Mesendoderm (in vitro differentiated cells): ENCODE measurements around the gene HTATSF1.

ENCODE experiments used
- DNase-seq: peaks from one replicate; pipeline ENCODE4 v3.0.0; 2013
- H2AK5ac ChIP-seq: 2 replicates; pipeline ENCODE4 v1.6.1; 2013; ENCODE audit warnings: low read length, inconsistent platforms
- H2BK120ac ChIP-seq: 2 replicates; pipeline ENCODE4 v1.6.1; 2013; ENCODE audit warnings: low read depth, mild to moderate bottlenecking, low read length, moderate library complexity, mixed read lengths
- H2BK15ac ChIP-seq: replicated peaks from 2 replicates; pipeline ENCODE4 v1.6.1; 2013; ENCODE audit warnings: low read depth, mild to moderate bottlenecking, moderate library complexity
- H2BK5ac ChIP-seq: 2 replicates; pipeline ENCODE4 v1.6.1; 2013; ENCODE audit warnings: low read length, inconsistent platforms
- H3K18ac ChIP-seq: 2 replicates; pipeline ENCODE4 v1.6.1; 2013; ENCODE audit warnings: mild to moderate bottlenecking, low read length, mixed read lengths
- H3K23ac ChIP-seq: one replicate; pipeline ENCODE4 v1.6.1; 2013; ENCODE audit warnings: low read length
- H3K27ac ChIP-seq: 2 replicates; pipeline ENCODE4 v1.5.1; 2013; ENCODE audit warnings: low read depth, mild to moderate bottlenecking, inconsistent platforms, low read length, moderate library complexity
- H3K27me3 ChIP-seq: 2 replicates; pipeline ENCODE4 v1.6.1; 2013; ENCODE audit warnings: low read length, control low read depth, mild to moderate bottlenecking, inconsistent platforms; ENCODE audit not compliant: insufficient read depth, poor library complexity
- H3K36me3 ChIP-seq: 2 replicates; pipeline ENCODE4 v1.6.1; 2013; ENCODE audit warnings: low read length, inconsistent platforms; ENCODE audit not compliant: control insufficient read depth, insufficient read depth
- H3K4ac ChIP-seq: one replicate; pipeline ENCODE4 v1.6.1; 2013; ENCODE audit warnings: low read depth, mild to moderate bottlenecking, low read length, moderate library complexity
- H3K4me1 ChIP-seq: 2 replicates; pipeline ENCODE4 v1.6.1; 2013; ENCODE audit warnings: low read depth, low read length, inconsistent platforms; ENCODE audit not compliant: control insufficient read depth
- H3K4me2 ChIP-seq: 2 replicates; pipeline ENCODE4 v1.6.1; 2013; ENCODE audit warnings: low read length
- H3K4me3 ChIP-seq: 2 replicates; pipeline ENCODE4 v1.5.1; 2013; ENCODE audit warnings: mild to moderate bottlenecking, low read length
- H3K56ac ChIP-seq: one replicate; pipeline ENCODE4 v1.6.1; 2013; ENCODE audit warnings: low read length
- H3K79me1 ChIP-seq: 2 replicates; pipeline ENCODE4 v1.6.1; 2013; ENCODE audit warnings: low read length, inconsistent platforms
- H3K79me2 ChIP-seq: 2 replicates; pipeline ENCODE4 v1.6.1; 2013; ENCODE audit warnings: mild to moderate bottlenecking, low read length; ENCODE audit not compliant: control insufficient read depth, insufficient read depth
- H3K9ac ChIP-seq: 2 replicates; pipeline ENCODE4 v1.6.1; 2013; ENCODE audit warnings: low read length, inconsistent platforms
- H4K5ac ChIP-seq: one replicate; pipeline ENCODE4 v1.6.1; 2013; ENCODE audit warnings: low read length
- H4K8ac ChIP-seq: one replicate; pipeline ENCODE4 v1.6.1; 2013; ENCODE audit warnings: low read depth, mild to moderate bottlenecking, control low read depth, low read length, moderate library complexity
- WGBS: extraction: QIAGEN DNeasy Blood & Tissue Kit; methylation state at CpG from one replicate; pipeline ENCODE4 v1.1.7; 2013; ENCODE audit warnings: low lambda C conversion rate, missing lambda C conversion rate; ENCODE audit not compliant: insufficient coverage; ENCODE audit errors: extremely low coverage; 5-methylcytosine and 5-hydroxymethylcytosine counted together

HTATSF1 gene

GRCh38 chrX:136468391-136469103, 28.8 kb upstream of the HTATSF1 start:
- no peak overlapping the region for H3K4me3 ChIP-seq
- H2BK5ac ChIP-seq, result no peak overlapping the region
- no peak overlapping the region for H2AK5ac ChIP-seq
- H3K27ac ChIP-seq, result no peak overlapping the region
- no peak overlapping the region for H3K18ac ChIP-seq
- no peak overlapping the region for H4K8ac ChIP-seq
- no peaks in the 10 kb centered on the region for H3K36me3 ChIP-seq
- H3K9ac ChIP-seq, result no peak overlapping the region
- H3K79me2 ChIP-seq, result no peaks in the 10 kb centered on the region
- DNase-seq, result no peak
- no peaks in the 10 kb centered on the region for H3K27me3 ChIP-seq
- H2BK15ac ChIP-seq, result no peak overlapping the region
- H2BK120ac ChIP-seq, result no peak overlapping the region
- no peaks in the 10 kb centered on the region for H3K4me1 ChIP-seq
- no CpG with 5 or more reads among the region's 2 CpGs for WGBS
- no peak overlapping the region for H3K23ac ChIP-seq
- H4K5ac ChIP-seq, result no peak overlapping the region
- H3K4ac ChIP-seq, result no peak overlapping the region
- no peak overlapping the region for H3K4me2 ChIP-seq
- no peak overlapping the region for H3K56ac ChIP-seq
- no peaks in the 10 kb centered on the region for H3K79me1 ChIP-seq

- Histone ChIP-seq H3K23ac (no peak overlapping the region), H2BK5ac (no peak overlapping the region), H3K4me1 (no peaks in the 10 kb centered on the region), H3K4me3 (no peak overlapping the region), H4K8ac (no peak overlapping the region), H3K79me2 (no peaks in the 10 kb centered on the region), H3K56ac (no peak overlapping the region), H3K27ac (no peak overlapping the region), H2BK15ac (no peak overlapping the region), H3K27me3 (no peaks in the 10 kb centered on the region), H3K36me3 (no peaks in the 10 kb centered on the region), H4K5ac (no peak overlapping the region), H3K4me2 (no peak overlapping the region), H2AK5ac (no peak overlapping the region), H2BK120ac (no peak overlapping the region), H3K9ac (no peak overlapping the region), H3K79me1 (no peaks in the 10 kb centered on the region), H3K4ac (no peak overlapping the region), H3K18ac (no peak overlapping the region)
- WGBS, result no CpG with 5 or more reads among the region's 4 CpGs
- DNase-seq, result no peak
Measured at GRCh38 chrX:136473663-136474062, 23.7 kb upstream of the HTATSF1 start.

DNA sequence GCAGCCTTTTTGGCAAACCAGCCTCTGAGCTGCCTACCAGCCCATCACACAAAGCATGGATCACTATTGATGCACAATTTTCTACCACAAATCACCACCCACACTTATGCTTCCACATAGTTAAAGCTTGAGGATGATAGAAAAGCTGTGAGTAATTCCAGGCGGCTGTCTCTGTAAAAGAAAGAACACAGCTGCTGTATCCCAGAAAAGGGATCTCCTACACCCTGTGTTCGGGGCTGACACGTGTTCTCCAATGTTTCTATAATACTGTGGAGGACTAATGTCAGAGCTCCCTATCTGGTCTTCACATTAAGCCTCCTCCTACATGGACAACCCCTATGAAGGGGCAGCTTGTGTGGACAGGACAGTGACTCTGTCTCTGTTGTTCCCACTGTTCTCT, 22.2 kb upstream of the HTATSF1 start:
- no peak overlapping the region for H3K4me2 ChIP-seq
- H4K8ac ChIP-seq, result no peak overlapping the region
- no peaks in the 10 kb centered on the region for H3K79me2 ChIP-seq
- H3K4me1 ChIP-seq, result no peaks in the 10 kb centered on the region
- no peak overlapping the region for H2BK120ac ChIP-seq
- no peak overlapping the region for H3K18ac ChIP-seq
- no peak overlapping the region for H3K27ac ChIP-seq
- H3K4me3 ChIP-seq, result no peak overlapping the region
- H3K79me1 ChIP-seq, result no peaks in the 10 kb centered on the region
- no peak overlapping the region for H3K23ac ChIP-seq
- H2AK5ac ChIP-seq, result no peak overlapping the region
- H3K27me3 ChIP-seq, result no peaks in the 10 kb centered on the region
- H3K4ac ChIP-seq, result no peak overlapping the region
- H2BK15ac ChIP-seq, result no peak overlapping the region
- WGBS, result no CpG with 5 or more reads among the region's 3 CpGs
- no peak overlapping the region for H4K5ac ChIP-seq
- no peak overlapping the region for H3K9ac ChIP-seq
- H3K36me3 ChIP-seq, result no peaks in the 10 kb centered on the region
- DNase-seq, result no peak
- H3K56ac ChIP-seq, result no peak overlapping the region
- H2BK5ac ChIP-seq, result no peak overlapping the region

DNA sequence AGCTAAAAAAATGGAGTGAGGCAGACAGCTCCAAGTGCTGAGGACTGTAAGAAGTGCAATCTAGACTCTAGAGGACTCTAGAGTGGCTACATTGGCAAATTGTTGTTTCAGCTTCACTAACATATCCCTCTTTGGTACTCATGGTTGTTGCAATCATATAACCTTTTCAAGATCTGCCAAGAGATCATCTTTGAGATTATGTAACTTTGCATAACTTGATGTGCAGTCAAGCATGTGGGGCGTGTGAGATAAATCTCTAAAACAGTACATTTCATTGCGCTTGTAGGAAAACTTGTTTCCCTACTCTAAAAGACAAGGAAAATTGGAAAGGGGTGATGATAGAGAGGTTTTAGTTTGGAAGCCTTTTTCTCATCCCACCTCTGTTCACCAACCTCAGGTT, 20.9 kb upstream of the HTATSF1 start:
- H3K18ac ChIP-seq, result no peak overlapping the region
- no peaks in the 10 kb centered on the region for H3K4me1 ChIP-seq
- H3K4me2 ChIP-seq, result no peak overlapping the region
- H3K79me1 ChIP-seq, result no peaks in the 10 kb centered on the region
- H4K8ac ChIP-seq, result no peak overlapping the region
- no peak overlapping the region for H3K56ac ChIP-seq
- no peak overlapping the region for H2BK15ac ChIP-seq
- H2AK5ac ChIP-seq, result no peak overlapping the region
- H3K9ac ChIP-seq, result no peak overlapping the region
- H3K27ac ChIP-seq, result no peak overlapping the region
- no peak overlapping the region for H2BK5ac ChIP-seq
- no peaks in the 10 kb centered on the region for H3K79me2 ChIP-seq
- no peak overlapping the region for H3K23ac ChIP-seq
- WGBS, result no CpG with 5 or more reads among the region's 2 CpGs
- H3K36me3 ChIP-seq, result no peaks in the 10 kb centered on the region
- H2BK120ac ChIP-seq, result no peak overlapping the region
- H3K4ac ChIP-seq, result no peak overlapping the region
- no peak overlapping the region for H3K4me3 ChIP-seq
- DNase-seq, result no peak
- no peak overlapping the region for H4K5ac ChIP-seq
- no peaks in the 10 kb centered on the region for H3K27me3 ChIP-seq

DNA sequence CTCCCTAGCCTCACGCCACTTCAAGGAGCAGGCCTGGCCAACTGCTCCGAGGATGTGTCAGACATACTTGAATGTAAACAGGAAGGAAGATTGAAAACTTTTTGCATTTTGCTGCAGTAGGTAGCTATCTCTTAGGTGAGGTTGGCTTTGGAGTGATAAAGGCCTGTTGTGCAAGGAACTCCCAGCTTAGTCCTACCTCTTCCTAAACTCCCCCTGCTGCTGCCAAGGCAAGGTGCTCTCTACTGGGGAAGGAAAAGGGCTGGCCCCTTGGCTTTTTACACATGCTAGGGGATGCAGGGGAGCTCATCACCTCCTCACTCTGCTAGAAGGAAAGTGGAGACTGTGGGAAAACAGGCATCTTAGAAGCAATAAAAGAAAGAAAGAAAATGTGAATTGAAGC, 20.4 kb upstream of the HTATSF1 start:
- Histone ChIP-seq H3K79me1 (no peaks in the 10 kb centered on the region), H3K4me2 (no peak overlapping the region), H3K27ac (no peak overlapping the region), H3K56ac (no peak overlapping the region), H2BK5ac (no peak overlapping the region), H3K4ac (no peak overlapping the region), H4K8ac (no peak overlapping the region), H3K23ac (no peak overlapping the region), H3K4me3 (no peak overlapping the region), H2AK5ac (no peak overlapping the region), H3K4me1 (no peaks in the 10 kb centered on the region), H2BK15ac (no peak overlapping the region), H3K9ac (no peak overlapping the region), H4K5ac (no peak overlapping the region), H3K79me2 (no peaks in the 10 kb centered on the region), H3K36me3 (no peaks in the 10 kb centered on the region), H3K18ac (no peak overlapping the region), H3K27me3 (no peaks in the 10 kb centered on the region), H2BK120ac (no peak overlapping the region)
- no CpG with 5 or more reads among the region's 2 CpGs for WGBS
- peak; percentile 26 for DNase-seq

DNA sequence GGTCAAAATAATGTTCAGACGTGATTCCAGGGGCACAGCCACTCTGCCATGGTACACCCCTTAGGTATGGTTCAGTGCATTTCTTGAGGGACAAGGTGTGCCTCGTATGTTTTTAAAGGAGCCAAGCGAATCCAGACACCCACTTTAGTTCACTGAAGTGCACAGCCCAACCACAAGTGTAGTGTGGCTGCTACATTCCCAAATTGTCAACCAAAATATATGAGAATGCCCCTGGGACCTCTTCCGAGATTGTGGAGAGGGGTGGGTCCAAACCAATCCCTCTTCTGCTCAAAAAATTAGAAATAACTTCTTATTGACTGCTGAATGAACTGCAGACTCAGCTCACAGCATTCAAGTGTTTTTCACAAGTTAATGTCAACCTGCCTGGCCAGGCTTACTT, 17.0 kb upstream of the HTATSF1 start:
- H3K9ac ChIP-seq, result no peak overlapping the region
- no peak overlapping the region for H3K4ac ChIP-seq
- no peak overlapping the region for H4K5ac ChIP-seq
- no peak overlapping the region for H3K27ac ChIP-seq
- WGBS, result no CpG with 5 or more reads among the region's 4 CpGs
- no peaks in the 10 kb centered on the region for H3K79me2 ChIP-seq
- H4K8ac ChIP-seq, result no peak overlapping the region
- no peak overlapping the region for H2AK5ac ChIP-seq
- H3K56ac ChIP-seq, result no peak overlapping the region
- H3K4me2 ChIP-seq, result no peak overlapping the region
- H3K79me1 ChIP-seq, result no peaks in the 10 kb centered on the region
- H3K23ac ChIP-seq, result no peak overlapping the region
- no peak overlapping the region for H3K4me3 ChIP-seq
- no peak for DNase-seq
- H3K36me3 ChIP-seq, result no peaks in the 10 kb centered on the region
- H3K4me1 ChIP-seq, result no peaks in the 10 kb centered on the region
- H3K27me3 ChIP-seq, result no peaks in the 10 kb centered on the region
- H2BK15ac ChIP-seq, result no peak overlapping the region
- H2BK120ac ChIP-seq, result no peak overlapping the region
- no peak overlapping the region for H3K18ac ChIP-seq
- no peak overlapping the region for H2BK5ac ChIP-seq
